HepG2 (cell line): ENCODE results near the gene GALNTL6. TPM values are rescaled to one million over a fixed set of nuclear protein-coding genes. Genes with fewer than 3 reads are reported as not detected.

Experiments used
- ATAC-seq: fragments of 200-7000 bp; cut with Tn5 transposase; 3 replicates; pipeline ENCODE4 v1.9.1; 2020; ENCODE audit warnings: mild to moderate bottlenecking, moderate library complexity
- BruUV-seq: library from RNA; stranded (reverse); fragments of 400-500 nt; replicated peaks from 2 replicates; lab custom pipeline; 2021; lab: Mats Ljungman, UMichigan
- CTCF ChIA-PET: fragments of 300-600 bp; formaldehyde crosslinking; extraction: SDS; loops from one replicate; lab custom pipeline; 2021; ENCODE audit warnings: low total read pairs, inconsistent platforms, low intra/inter-chr PET ratio; lab: Yijun Ruan, JAX
- POLR2A ChIA-PET: fragments of 350-600 bp; sonication (Branson Sonifier 250); formaldehyde crosslinking; loops from one replicate; lab custom pipeline; 2020; ENCODE audit warnings: antibody characterized with exemption, inconsistent platforms; lab: Yijun Ruan, JAX
- DNase-seq: peaks from one replicate; pipeline ENCODE4 v3.0.0-alpha.2; 2015; ENCODE audit warnings: low spot score
- FAIRE-seq: peaks from 3 replicates; lab custom pipeline; 2011; peaks lifted over from hg19 to GRCh38; lab: Jason Lieb, UNC
- H2AFZ ChIP-seq: one replicate; pipeline ENCODE4 v1.6.1; 2011; ENCODE audit warnings: low read length, inconsistent platforms
- H3K27ac ChIP-seq: fragments of 300-600 bp; 3 replicates; pipeline ENCODE4 v1.8.0; 2011; ENCODE audit warnings: mixed run types, mild to moderate bottlenecking, mixed read lengths, low read length, inconsistent platforms; ENCODE audit not compliant: insufficient read depth; ENCODE audit errors: extremely low read length
- H3K27me3 ChIP-seq, 2 experiments: fragments of 200-600 bp in 1 of 2; 2 replicates in 1 of 2; 3 replicates in 1 of 2; pipeline versions ENCODE4 v1.6.0 to v1.8.0; 2011; ENCODE audit warnings: low read length in 2 of 2, mild to moderate bottlenecking in 2 of 2, moderate library complexity in 2 of 2, inconsistent platforms in 1 of 2; ENCODE audit not compliant: insufficient read depth in 2 of 2, control insufficient read depth in 1 of 2
- H3K36me3 ChIP-seq, 2 experiments: fragments of 200-600 bp in 1 of 2; replicated peaks in 1 of 2; 2 replicates in 1 of 2; 3 replicates in 1 of 2; pipeline versions ENCODE4 v1.5.1 to v1.8.0; 2011; ENCODE audit warnings: low read length in 2 of 2, inconsistent platforms in 1 of 2; ENCODE audit not compliant: insufficient read depth in 2 of 2, control insufficient read depth in 1 of 2
- H3K4me1 ChIP-seq: 2 replicates; pipeline ENCODE4 v1.5.1; 2012; ENCODE audit warnings: low read length, inconsistent platforms; ENCODE audit not compliant: insufficient read depth
- H3K4me2 ChIP-seq: 2 replicates; pipeline ENCODE4 v1.6.0; 2011; ENCODE audit warnings: low read depth, low read length, inconsistent platforms
- H3K4me3 ChIP-seq, 3 experiments: fragments of 200-600 bp in 1 of 3; sonication (generic), shearing (Covaris generic) in 1 of 3; replicated peaks in 1 of 3; 2 replicates each; pipeline ENCODE4 v1.5.1; 2011 to 2016; ENCODE audit warnings: low read length in 3 of 3, inconsistent platforms in 2 of 3, low read depth in 2 of 3, mild to moderate bottlenecking in 2 of 3, control low read depth in 1 of 3, mixed read lengths in 1 of 3; ENCODE audit not compliant: insufficient read depth in 1 of 3
- H3K79me2 ChIP-seq: one replicate; pipeline ENCODE4 v1.6.1; 2011; ENCODE audit warnings: low read length, inconsistent platforms; ENCODE audit not compliant: insufficient read depth
- H3K9ac ChIP-seq: 2 replicates; pipeline ENCODE4 v1.6.0; 2011; ENCODE audit warnings: mild to moderate bottlenecking, low read depth, low read length, inconsistent platforms; ENCODE audit not compliant: insufficient read depth
- H3K9me3 ChIP-seq: 2 replicates; pipeline ENCODE4 v1.5.1; 2012; ENCODE audit warnings: mild to moderate bottlenecking, low read length
- H4K20me1 ChIP-seq: 2 replicates; pipeline ENCODE4 v1.6.0; 2011; ENCODE audit warnings: inconsistent platforms, mild to moderate bottlenecking, low read length, moderate library complexity; ENCODE audit not compliant: insufficient read depth
- AKAP8 ChIP-seq: sonication (generic); formaldehyde crosslinking; IDR thresholded peaks from 2 replicates; pipeline ENCODE4 v1.5.1; 2020; ENCODE audit warnings: mild to moderate bottlenecking, missing genetic modification reagents
- ASH2L ChIP-seq: fragments of 300-600, 200-600 bp; sonication (generic); IDR thresholded peaks from 2 replicates; pipeline ENCODE4 v1.7.0; 2017; ENCODE audit warnings: low read depth, mild to moderate bottlenecking, moderate library complexity, mixed read lengths, low read length; ENCODE audit not compliant: insufficient read length
- ATF3 ChIP-seq: sonication (generic); formaldehyde crosslinking; IDR thresholded peaks from 2 replicates; pipeline ENCODE4 v1.4.0; 2020; ENCODE audit warnings: missing genetic modification reagents
- FOXA3 ChIP-seq: IDR thresholded peaks from 2 replicates; pipeline ENCODE4 v1.6.1; 2016; ENCODE audit warnings: missing genetic modification reagents, missing compliant biosample characterization
- GLI4 ChIP-seq: sonication (generic); formaldehyde crosslinking; IDR thresholded peaks from 2 replicates; pipeline ENCODE4 v1.5.1; 2020; ENCODE audit warnings: missing genetic modification reagents, mild to moderate bottlenecking, moderate library complexity, borderline replicate concordance
- IRF9 ChIP-seq: sonication (generic); formaldehyde crosslinking; IDR thresholded peaks from 2 replicates; pipeline ENCODE4 v1.8.0; 2022; ENCODE audit warnings: missing genetic modification reagents, mild to moderate bottlenecking, borderline replicate concordance
- KLF13 ChIP-seq: sonication (generic); formaldehyde crosslinking; IDR thresholded peaks from 2 replicates; pipeline ENCODE4 v1.4.0; 2020; ENCODE audit warnings: mild to moderate bottlenecking, missing genetic modification reagents
- NFIC ChIP-seq: IDR thresholded peaks from 2 replicates; pipeline ENCODE4 v1.6.1; 2012; ENCODE audit warnings: mild to moderate bottlenecking, low read length, inconsistent platforms
- PAXIP1 ChIP-seq: sonication (generic); formaldehyde crosslinking; conservative IDR thresholded peaks from 2 replicates; pipeline ENCODE4 v1.4.0; 2020; ENCODE audit warnings: mild to moderate bottlenecking, missing genetic modification reagents, moderate library complexity
- PRPF4 ChIP-seq: fragments of 200-400 bp; formaldehyde crosslinking; IDR thresholded peaks from 2 replicates; pipeline ENCODE4 v1.6.1; 2016; ENCODE audit warnings: low read length, low read depth; ENCODE audit not compliant: poor library complexity, severe bottlenecking
- TAF15 ChIP-seq: fragments of 200-400 bp; formaldehyde crosslinking; IDR thresholded peaks from one replicate; pipeline ENCODE4 v1.6.1; 2018; ENCODE audit warnings: mild to moderate bottlenecking, low read depth, low read length; ENCODE audit not compliant: poor library complexity, severe bottlenecking
- ZNF160 ChIP-seq: sonication (generic); formaldehyde crosslinking; IDR thresholded peaks from 2 replicates; pipeline ENCODE4 v1.8.0; 2022; ENCODE audit warnings: mild to moderate bottlenecking, inconsistent platforms, missing genetic modification reagents
- ZNF414 ChIP-seq: sonication (generic); formaldehyde crosslinking; IDR thresholded peaks from 2 replicates; pipeline ENCODE4 v1.5.0; 2020; ENCODE audit warnings: missing genetic modification reagents
- ZNF484 ChIP-seq: sonication (generic); formaldehyde crosslinking; IDR thresholded peaks from 2 replicates; pipeline ENCODE4 v1.5.1; 2020; ENCODE audit warnings: mild to moderate bottlenecking, low read depth, missing genetic modification reagents, borderline replicate concordance
- ZNF7 ChIP-seq: IDR thresholded peaks from 2 replicates; pipeline ENCODE4 v1.6.1; 2016; ENCODE audit warnings: missing biosample characterization, missing genetic modification reagents
- ZNF720 ChIP-seq: sonication (generic); formaldehyde crosslinking; IDR thresholded peaks from 2 replicates; pipeline ENCODE4 v1.4.0; 2020; ENCODE audit warnings: missing genetic modification reagents
- ZNF768 ChIP-seq: sonication (generic); formaldehyde crosslinking; IDR thresholded peaks from 2 replicates; pipeline ENCODE4 v1.4.0; 2020; ENCODE audit warnings: missing genetic modification reagents
- ZNF772 ChIP-seq: sonication (generic); formaldehyde crosslinking; IDR thresholded peaks from 2 replicates; pipeline ENCODE4 v1.5.0; 2020; ENCODE audit warnings: mild to moderate bottlenecking, missing genetic modification reagents
- ZNF839 ChIP-seq: sonication (generic); formaldehyde crosslinking; IDR thresholded peaks from 2 replicates; pipeline ENCODE4 v1.4.0; 2020; ENCODE audit warnings: missing genetic modification reagents, mild to moderate bottlenecking, borderline replicate concordance
- ZSCAN9 ChIP-seq: IDR thresholded peaks from 2 replicates; pipeline ENCODE4 v1.6.1; 2016; ENCODE audit warnings: borderline replicate concordance
- WGBS: methylation state at CpG from one replicate; pipeline ENCODE4 v1.1.6; 2017; ENCODE audit warnings: low lambda C conversion rate; 5-methylcytosine and 5-hydroxymethylcytosine counted together
- in situ Hi-C: cut with HindIII; loops from 2 replicates; pipeline ENCODE4 v1.10.0; 2017; ENCODE audit warnings: low pct_unique_long_range_greater_than_20kb; ENCODE audit not compliant: extremely low pct_ligation_motif_present
- intact Hi-C: fragments of 100-400 bp; cut with micrococcal nuclease; formaldehyde crosslinking; loops from one replicate; pipeline ENCODE4 v1.10.0; 2022; ENCODE audit not compliant: unreplicated experiment
- polyA plus RNA-seq, 8 experiments: library from polyadenylated mRNA; depleted of rRNA in 3 of 8; stranded (reverse) in 7 of 8; unstranded in 1 of 8; fragments of >200 nt; fragmentation: Illumina TruSeq in 4 of 8; extraction: Trizol in 4 of 8; gene quantifications; 2 replicates each; pipeline versions ENCODE4 v1.2.1 to v1.2.3, GENCODE V29; 2011 to 2016; ENCODE audit warnings: low read depth in 4 of 8, missing spikeins in 1 of 8, mixed read lengths in 1 of 8; ENCODE audit not compliant: insufficient read depth in 1 of 8
- total RNA-seq, 5 experiments: library from RNA; depleted of rRNA; stranded (reverse); fragments of >200 nt; fragmentation: Illumina TruSeq; extraction: Trizol; gene quantifications; 2 replicates each; pipeline ENCODE4 v1.2.3, GENCODE V29; 2016; ENCODE audit warnings: low read depth in 1 of 5

Gene GALNTL6
- total and polyA plus RNA-seq, 2 of the 13 experiments (the other 11 are each of a cell fraction or from before 2014, with no cell fraction given) = not detected

GRCh38 chr4:172780566-172781081 is 967.4 kb downstream of the GALNTL6 start:
- in situ Hi-C loops = no loop called here
- DNase-seq (no peak), ATAC-seq (no peak), FAIRE-seq (no peak)
- WGBS = 11% methylated on average over 3 of the region's 3 CpGs
- Histone ChIP-seq H3K9me3 (no peaks in the 10 kb centered on the region), H3K27ac (no peak overlapping the region), H3K79me2 (no peaks in the 10 kb centered on the region), H3K36me3 (no peaks in the 10 kb centered on the region), H4K20me1 (no peaks in the 10 kb centered on the region), H3K9ac (no peak overlapping the region)
- CTCF ChIA-PET = no interaction called here
- POLR2A ChIA-PET = no interaction called here
- BruUV-seq = no TSS peak
- TF ChIP-seq ZNF160 (CRISPR knock-in tag) (no peak), ZSCAN9 (CRISPR knock-in tag) (no peak), ZNF7 (CRISPR knock-in tag) (no peak), ZNF768 (no peak), ZNF772 (CRISPR knock-in tag) (no peak), NFIC (no peak), KLF13 (CRISPR knock-in tag) (no peak), ZNF414 (CRISPR knock-in tag) (no peak), GLI4 (no peak), AKAP8 (CRISPR knock-in tag) (no peak), TAF15 (no peak), ZNF839 (CRISPR knock-in tag) (no peak), PRPF4 (no peak), ZNF484 (CRISPR knock-in tag) (no peak), ASH2L (no peak), ZNF720 (CRISPR knock-in tag) (no peak), IRF9 (CRISPR knock-in tag) (no peak), ATF3 (CRISPR knock-in tag) (no peak), FOXA3 (CRISPR knock-in tag) (no peak), PAXIP1 (CRISPR knock-in tag) (no peak)
- TF ChIP-seq, all 625 proteins: peak for 0
- Histone ChIP-seq H3K4me3 (no peak overlapping the region), H3K27me3 (no peaks in the 10 kb centered on the region), H3K4me2 (no peak overlapping the region), H3K4me1 (no peaks in the 10 kb centered on the region), H2AFZ (no peak overlapping the region)
- intact Hi-C loops = no loop called here
